HepG2 (cell line): ENCODE data around the gene CRADD. TPM values are rescaled to one million over a fixed set of nuclear protein-coding genes. Genes with fewer than 3 reads are reported as not detected.

Source experiments
- ATAC-seq: fragments of 200-7000 bp; cut with Tn5 transposase; 3 replicates; pipeline ENCODE4 v1.9.1; 2020; ENCODE audit warnings: mild to moderate bottlenecking, moderate library complexity
- BruUV-seq: library from RNA; stranded (reverse); fragments of 400-500 nt; replicated peaks from 2 replicates; lab custom pipeline; 2021; lab: Mats Ljungman, UMichigan
- CTCF ChIA-PET: fragments of 300-600 bp; formaldehyde crosslinking; extraction: SDS; loops from one replicate; lab custom pipeline; 2021; ENCODE audit warnings: low total read pairs, inconsistent platforms, low intra/inter-chr PET ratio; lab: Yijun Ruan, JAX
- POLR2A ChIA-PET: fragments of 350-600 bp; sonication (Branson Sonifier 250); formaldehyde crosslinking; loops from one replicate; lab custom pipeline; 2020; ENCODE audit warnings: antibody characterized with exemption, inconsistent platforms; lab: Yijun Ruan, JAX
- DNase-seq: peaks from one replicate; pipeline ENCODE4 v3.0.0-alpha.2; 2015; ENCODE audit warnings: low spot score
- FAIRE-seq: peaks from 3 replicates; lab custom pipeline; 2011; peaks lifted over from hg19 to GRCh38; lab: Jason Lieb, UNC
- H2AFZ ChIP-seq: one replicate; pipeline ENCODE4 v1.6.1; 2011; ENCODE audit warnings: low read length, inconsistent platforms
- H3K27ac ChIP-seq: fragments of 300-600 bp; 3 replicates; pipeline ENCODE4 v1.8.0; 2011; ENCODE audit warnings: mixed run types, mild to moderate bottlenecking, mixed read lengths, low read length, inconsistent platforms; ENCODE audit not compliant: insufficient read depth; ENCODE audit errors: extremely low read length
- H3K27me3 ChIP-seq, 2 experiments: fragments of 200-600 bp in 1 of 2; 2 replicates in 1 of 2; 3 replicates in 1 of 2; pipeline versions ENCODE4 v1.6.0 to v1.8.0; 2011; ENCODE audit warnings: low read length in 2 of 2, mild to moderate bottlenecking in 2 of 2, moderate library complexity in 2 of 2, inconsistent platforms in 1 of 2; ENCODE audit not compliant: insufficient read depth in 2 of 2, control insufficient read depth in 1 of 2
- H3K36me3 ChIP-seq, 2 experiments: fragments of 200-600 bp in 1 of 2; replicated peaks in 1 of 2; 2 replicates in 1 of 2; 3 replicates in 1 of 2; pipeline versions ENCODE4 v1.5.1 to v1.8.0; 2011; ENCODE audit warnings: low read length in 2 of 2, inconsistent platforms in 1 of 2; ENCODE audit not compliant: insufficient read depth in 2 of 2, control insufficient read depth in 1 of 2
- H3K4me1 ChIP-seq: 2 replicates; pipeline ENCODE4 v1.5.1; 2012; ENCODE audit warnings: low read length, inconsistent platforms; ENCODE audit not compliant: insufficient read depth
- H3K4me2 ChIP-seq: 2 replicates; pipeline ENCODE4 v1.6.0; 2011; ENCODE audit warnings: low read depth, low read length, inconsistent platforms
- H3K4me3 ChIP-seq, 3 experiments: fragments of 200-600 bp in 1 of 3; sonication (generic), shearing (Covaris generic) in 1 of 3; replicated peaks in 1 of 3; 2 replicates each; pipeline ENCODE4 v1.5.1; 2011 to 2016; ENCODE audit warnings: low read length in 3 of 3, inconsistent platforms in 2 of 3, low read depth in 2 of 3, mild to moderate bottlenecking in 2 of 3, control low read depth in 1 of 3, mixed read lengths in 1 of 3; ENCODE audit not compliant: insufficient read depth in 1 of 3
- H3K79me2 ChIP-seq: one replicate; pipeline ENCODE4 v1.6.1; 2011; ENCODE audit warnings: low read length, inconsistent platforms; ENCODE audit not compliant: insufficient read depth
- H3K9ac ChIP-seq: 2 replicates; pipeline ENCODE4 v1.6.0; 2011; ENCODE audit warnings: mild to moderate bottlenecking, low read depth, low read length, inconsistent platforms; ENCODE audit not compliant: insufficient read depth
- H3K9me3 ChIP-seq: 2 replicates; pipeline ENCODE4 v1.5.1; 2012; ENCODE audit warnings: mild to moderate bottlenecking, low read length
- H4K20me1 ChIP-seq: 2 replicates; pipeline ENCODE4 v1.6.0; 2011; ENCODE audit warnings: inconsistent platforms, mild to moderate bottlenecking, low read length, moderate library complexity; ENCODE audit not compliant: insufficient read depth
- ATF6 ChIP-seq: sonication (generic); formaldehyde crosslinking; conservative IDR thresholded peaks from 2 replicates; pipeline ENCODE4 v1.4.0; 2020; ENCODE audit warnings: missing genetic modification reagents
- BRF2 ChIP-seq: sonication (generic); formaldehyde crosslinking; IDR thresholded peaks from 2 replicates; pipeline ENCODE4 v1.8.1; 2022; ENCODE audit warnings: mild to moderate bottlenecking, missing genetic modification reagents
- CCAR2 ChIP-seq: fragments of 200-400 bp; formaldehyde crosslinking; optimal IDR thresholded peaks from 2 replicates; pipeline ENCODE3; 2018; ENCODE audit warnings: low read depth, mild to moderate bottlenecking, low read length, moderate library complexity
- CEBPZ ChIP-seq: IDR thresholded peaks from 2 replicates; pipeline ENCODE4 v1.6.1; 2012; ENCODE audit warnings: low read length, improper control_type of control experiment
- FOSL2 ChIP-seq: sonication (generic); formaldehyde crosslinking; IDR thresholded peaks from 2 replicates; pipeline ENCODE4 v1.4.0; 2020; ENCODE audit warnings: missing genetic modification reagents
- HOMEZ ChIP-seq: IDR thresholded peaks from 2 replicates; pipeline ENCODE4 v1.6.1; 2016; ENCODE audit warnings: low read depth
- KDM5A ChIP-seq: fragments of 200-600 bp; sonication (generic); IDR thresholded peaks from 2 replicates; pipeline ENCODE4 v1.7.0; 2018; ENCODE audit warnings: antibody characterized with exemption, mild to moderate bottlenecking, low read length, borderline replicate concordance
- MAFK ChIP-seq, 2 experiments: IDR thresholded peaks in 1 of 2; conservative IDR thresholded peaks in 1 of 2; 2 replicates each; pipeline ENCODE4 v1.6.1; 2011; ENCODE audit warnings: improper control_type of control experiment in 2 of 2, low read length in 2 of 2
- SKI ChIP-seq: fragments of 450-650 bp; IDR thresholded peaks from one replicate; pipeline ENCODE4 v1.6.1; 2018; ENCODE audit warnings: mild to moderate bottlenecking; ENCODE audit not compliant: partially characterized antibody
- SP5 ChIP-seq: IDR thresholded peaks from 2 replicates; pipeline ENCODE4 v1.6.1; 2016; ENCODE audit warnings: low read depth, borderline replicate concordance
- TAF1 ChIP-seq: sonication (generic); formaldehyde crosslinking; IDR thresholded peaks from 2 replicates; pipeline ENCODE4 v1.4.0; 2020; ENCODE audit warnings: missing genetic modification reagents
- TOPORS ChIP-seq: sonication (generic); formaldehyde crosslinking; IDR thresholded peaks from 2 replicates; pipeline ENCODE4 v1.8.0; 2023; ENCODE audit warnings: mild to moderate bottlenecking, missing genetic modification reagents
- TRIM24 ChIP-seq: sonication (generic); formaldehyde crosslinking; IDR thresholded peaks from 2 replicates; pipeline ENCODE4 v1.8.0; 2022; ENCODE audit warnings: mild to moderate bottlenecking, missing genetic modification reagents
- TSC22D2 ChIP-seq: sonication (generic); formaldehyde crosslinking; IDR thresholded peaks from 2 replicates; pipeline ENCODE4 v1.5.1; 2020; ENCODE audit warnings: missing genetic modification reagents, mild to moderate bottlenecking, borderline replicate concordance
- ZKSCAN5 ChIP-seq: sonication (generic); formaldehyde crosslinking; IDR thresholded peaks from 2 replicates; pipeline ENCODE4 v1.5.1; 2020; ENCODE audit warnings: mild to moderate bottlenecking, missing genetic modification reagents
- ZNF101 ChIP-seq: sonication (generic); formaldehyde crosslinking; IDR thresholded peaks from 2 replicates; pipeline ENCODE4 v1.4.0; 2020; ENCODE audit warnings: mild to moderate bottlenecking, low read depth, missing genetic modification reagents, borderline replicate concordance
- ZNF24 ChIP-seq: fragments of 450-650 bp; IDR thresholded peaks from 2 replicates; pipeline ENCODE4 v1.6.1; 2017; ENCODE audit warnings: antibody characterized with exemption, mild to moderate bottlenecking
- WGBS: methylation state at CpG from one replicate; pipeline ENCODE4 v1.1.6; 2017; ENCODE audit warnings: low lambda C conversion rate; 5-methylcytosine and 5-hydroxymethylcytosine counted together
- in situ Hi-C: cut with HindIII; loops from 2 replicates; pipeline ENCODE4 v1.10.0; 2017; ENCODE audit warnings: low pct_unique_long_range_greater_than_20kb; ENCODE audit not compliant: extremely low pct_ligation_motif_present
- intact Hi-C: fragments of 100-400 bp; cut with micrococcal nuclease; formaldehyde crosslinking; loops from one replicate; pipeline ENCODE4 v1.10.0; 2022; ENCODE audit not compliant: unreplicated experiment
- polyA plus RNA-seq, 8 experiments: library from polyadenylated mRNA; depleted of rRNA in 3 of 8; stranded (reverse) in 7 of 8; unstranded in 1 of 8; fragments of >200 nt; fragmentation: Illumina TruSeq in 4 of 8; extraction: Trizol in 4 of 8; gene quantifications; 2 replicates each; pipeline versions ENCODE4 v1.2.1 to v1.2.3, GENCODE V29; 2011 to 2016; ENCODE audit warnings: low read depth in 4 of 8, missing spikeins in 1 of 8, mixed read lengths in 1 of 8; ENCODE audit not compliant: insufficient read depth in 1 of 8
- total RNA-seq, 5 experiments: library from RNA; depleted of rRNA; stranded (reverse); fragments of >200 nt; fragmentation: Illumina TruSeq; extraction: Trizol; gene quantifications; 2 replicates each; pipeline ENCODE4 v1.2.3, GENCODE V29; 2016; ENCODE audit warnings: low read depth in 1 of 5

Gene CRADD
- total and polyA plus RNA-seq, 2 of the 13 experiments (the other 11 are each of a cell fraction or from before 2014, with no cell fraction given): 12.4 to 18.8 TPM

- no peak overlapping the region for H3K27ac ChIP-seq
- ATAC-seq: no peak
- TF ChIP-seq ZKSCAN5 (no peak), CEBPZ (no peak), KDM5A (no peak), TRIM24 (CRISPR knock-in tag) (no peak), FOSL2 (CRISPR knock-in tag) (no peak), BRF2 (CRISPR knock-in tag) (no peak), TOPORS (no peak), ZNF24 (no peak), ZNF101 (CRISPR knock-in tag) (no peak), SKI (no peak), CCAR2 (no peak), TSC22D2 (CRISPR knock-in tag) (no peak), MAFK (conservative IDR thresholded peaks at IDR 0.05 in 1 of 2, IDR thresholded peaks at IDR 0.05 in 1 of 2; ENCODE audit: low read length in 2 of 2) (no peak), TAF1 (CRISPR knock-in tag) (no peak), ATF6 (CRISPR knock-in tag) (no peak), HOMEZ (no peak), SP5 (no peak)
- TF ChIP-seq, all 625 proteins: peak for 0
- Histone ChIP-seq H3K79me2 (no peaks in the 10 kb centered on the region), H3K27me3 (no peaks in the 10 kb centered on the region; a peak in 1 of 5 replicates), H3K9ac (no peak overlapping the region), H3K4me2 (no peak overlapping the region), H3K4me1 (peaks cover 9% of the 10 kb centered on the region), H3K4me3 (no peak overlapping the region), H2AFZ (no peak overlapping the region), H3K9me3 (no peaks in the 10 kb centered on the region), H4K20me1 (no peaks in the 10 kb centered on the region), H3K36me3 (no peaks in the 10 kb centered on the region)
- POLR2A ChIA-PET: no interaction called here
- CTCF ChIA-PET: no interaction called here
- in situ Hi-C loops (no loop called here), intact Hi-C loops (no loop called here)
- 69% methylated on average over 6 of the region's 7 CpGs for WGBS
- no peak for DNase-seq
- no TSS peak for BruUV-seq
- FAIRE-seq: no peak
These were observed 167.1 kb downstream of the CRADD start for GRCh38 chr12:93844164-93844784.
